Measurements from ENCODE around the gene CFAP52.

- TF ChIP-seq CTCF (IDR thresholded peaks at IDR 0.05 in 8 of 11, conservative IDR thresholded peaks at IDR 0.05 in 3 of 11), result no peak
- TF ChIP-seq POLR2A (IDR thresholded peaks at IDR 0.05), result no peak
- TF ChIP-seq POLR2AphosphoS5 (IDR thresholded peaks at IDR 0.05), result no peak
These were observed 7.4 kb upstream of the CFAP52 start for GRCh38 chr17:9568957-9569588.

Data from spleen (tissue), 7 donors.